HEK293T (cell line): ENCODE measurements around the gene UGT1A7.

Source experiments
- ELF4 ChIP-seq: fragments of 450-650 bp; IDR thresholded peaks from 2 replicates; pipeline ENCODE4 v1.6.1; 2017; ENCODE audit warnings: antibody characterized with exemption
- FOXM1 ChIP-seq: fragments of 450-650 bp; IDR thresholded peaks from 2 replicates; pipeline ENCODE4 v1.6.1; 2017; ENCODE audit warnings: mild to moderate bottlenecking, borderline replicate concordance
- L3MBTL2 ChIP-seq: fragments of 450-650 bp; conservative IDR thresholded peaks from 2 replicates; pipeline ENCODE4 v1.6.1; 2016; ENCODE audit warnings: mild to moderate bottlenecking
- TARDBP ChIP-seq: fragments of 450-650 bp; IDR thresholded peaks from 2 replicates; pipeline ENCODE4 v1.6.1; 2016
- TF ChIP-seq, protein P1 (sequence below): fragments of 450-650 bp; IDR thresholded peaks from 2 replicates; pipeline ENCODE4 v1.6.1; 2016

GRCh38 chr2:233761040-233761769, 79.5 kb downstream of the UGT1A7 start:
- no peak for TF ChIP-seq TARDBP
- TF ChIP-seq, protein P1, sequence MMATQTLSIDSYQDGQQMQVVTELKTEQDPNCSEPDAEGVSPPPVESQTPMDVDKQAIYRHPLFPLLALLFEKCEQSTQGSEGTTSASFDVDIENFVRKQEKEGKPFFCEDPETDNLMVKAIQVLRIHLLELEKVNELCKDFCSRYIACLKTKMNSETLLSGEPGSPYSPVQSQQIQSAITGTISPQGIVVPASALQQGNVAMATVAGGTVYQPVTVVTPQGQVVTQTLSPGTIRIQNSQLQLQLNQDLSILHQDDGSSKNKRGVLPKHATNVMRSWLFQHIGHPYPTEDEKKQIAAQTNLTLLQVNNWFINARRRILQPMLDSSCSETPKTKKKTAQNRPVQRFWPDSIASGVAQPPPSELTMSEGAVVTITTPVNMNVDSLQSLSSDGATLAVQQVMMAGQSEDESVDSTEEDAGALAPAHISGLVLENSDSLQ = no peak
- TF ChIP-seq FOXM1 = no peak
- TF ChIP-seq L3MBTL2 = no peak
- TF ChIP-seq ELF4 = no peak
